GM12878 (cell line): ENCODE results near the gene ZNF841. TPM values are rescaled to one million over a fixed set of nuclear protein-coding genes. Genes with fewer than 3 reads are reported as not detected.

Experiments
- ASH2L ChIP-seq: fragments of 300-600, 200-600 bp; sonication (generic); IDR thresholded peaks from 2 replicates; pipeline ENCODE4 v1.6.1; 2017; ENCODE audit warnings: low read depth, mild to moderate bottlenecking, borderline replicate concordance
- ATF2 ChIP-seq: IDR thresholded peaks from 2 replicates; pipeline ENCODE4 v1.6.1; 2012; ENCODE audit warnings: low read length, inconsistent platforms
- ATF3 ChIP-seq: IDR thresholded peaks from 2 replicates; pipeline ENCODE4 v1.6.1; 2011; ENCODE audit warnings: low read depth, mild to moderate bottlenecking, low read length, moderate library complexity, borderline replicate concordance; ENCODE audit errors: extremely low read depth
- CTCF ChIP-seq, 3 experiments: IDR thresholded peaks in 2 of 3; conservative IDR thresholded peaks in 1 of 3; 2 replicates each; pipeline ENCODE4 v1.5.1; 2011; ENCODE audit warnings: low read depth in 3 of 3, low read length in 3 of 3, mild to moderate bottlenecking in 3 of 3, control low read depth in 2 of 3, moderate library complexity in 2 of 3, inconsistent platforms in 1 of 3, mixed read lengths in 1 of 3; ENCODE audit not compliant: control insufficient read depth in 2 of 3, insufficient read depth in 1 of 3; ENCODE audit errors: extremely low read depth in 1 of 3
- CUX1 ChIP-seq: IDR thresholded peaks from 2 replicates; pipeline ENCODE4 v1.6.1; 2012; ENCODE audit warnings: improper control_type of control experiment, low read depth, low read length; ENCODE audit not compliant: insufficient replicate concordance
- EP300 ChIP-seq, 2 experiments: fragments of 150-350 bp in 1 of 2; IDR thresholded peaks; 2 replicates each; pipeline ENCODE4 v1.6.1; 2011 to 2012; ENCODE audit warnings: low read depth in 2 of 2, low read length in 2 of 2, borderline replicate concordance in 1 of 2, improper control_type of control experiment in 1 of 2, inconsistent platforms in 1 of 2; ENCODE audit not compliant: control insufficient read depth in 1 of 2
- HDAC2 ChIP-seq: fragments of 200-600 bp; sonication (generic); IDR thresholded peaks from 2 replicates; pipeline ENCODE4 v1.6.1; 2017
- IRF5 ChIP-seq: fragments of 450-650 bp; IDR thresholded peaks from 2 replicates; pipeline ENCODE4 v1.6.1; 2017; ENCODE audit warnings: borderline replicate concordance
- MTA2 ChIP-seq: fragments of 450-650 bp; IDR thresholded peaks from 2 replicates; pipeline ENCODE4 v1.6.1; 2016; ENCODE audit warnings: low read depth, mild to moderate bottlenecking, moderate library complexity
- MXI1 ChIP-seq: fragments of 150-350 bp; IDR thresholded peaks from 2 replicates; pipeline ENCODE4 v1.6.1; 2011; ENCODE audit warnings: low read depth, mild to moderate bottlenecking, inconsistent platforms, low read length, improper control_type of control experiment
- MYC ChIP-seq: IDR thresholded peaks from 2 replicates; pipeline ENCODE4 v1.6.1; 2011; ENCODE audit warnings: mild to moderate bottlenecking, low read length, moderate library complexity, inconsistent platforms; ENCODE audit not compliant: insufficient read depth, insufficient replicate concordance, insufficient read length, severe bottlenecking
- PML ChIP-seq: IDR thresholded peaks from 2 replicates; pipeline ENCODE4 v1.6.1; 2012; ENCODE audit warnings: low read length, inconsistent platforms
- POU2F2 ChIP-seq: IDR thresholded peaks from 3 replicates; pipeline ENCODE4 v1.6.1; 2011; ENCODE audit warnings: low read depth, mild to moderate bottlenecking, low read length, borderline replicate concordance
- RAD21 ChIP-seq: IDR thresholded peaks from 2 replicates; pipeline ENCODE4 v1.6.1; 2011; ENCODE audit warnings: mild to moderate bottlenecking, low read depth, low read length, moderate library complexity; ENCODE audit not compliant: insufficient read depth
- RBBP5 ChIP-seq: fragments of 200-600 bp; sonication (generic); conservative IDR thresholded peaks from 2 replicates; pipeline ENCODE4 v1.6.1; 2016
- SMARCA5 ChIP-seq: fragments of 450-650 bp; IDR thresholded peaks from 2 replicates; pipeline ENCODE4 v1.6.1; 2017; ENCODE audit warnings: mild to moderate bottlenecking
- SMC3 ChIP-seq: IDR thresholded peaks from 2 replicates; pipeline ENCODE4 v1.6.1; 2011; ENCODE audit warnings: low read length, improper control_type of control experiment, borderline replicate concordance
- ZNF217 ChIP-seq: fragments of 450-650 bp; IDR thresholded peaks from 2 replicates; pipeline ENCODE4 v1.6.1; 2017; ENCODE audit warnings: antibody characterized with exemption, mild to moderate bottlenecking
- polyA plus RNA-seq, 11 experiments: library from polyadenylated mRNA; depleted of rRNA in 4 of 11; unstranded in 6 of 11; stranded (reverse) in 5 of 11; fragments of >200 nt; fragmentation: Nextera tagmentation in 4 of 11; fragmentation: Illumina TruSeq in 1 of 11; extraction: Ambion mirVana in 4 of 11; extraction: Trizol in 1 of 11; gene quantifications; 1 replicate in 1 of 11; 2 replicates in 10 of 11; pipeline versions ENCODE4 v1.2.1 to v1.2.3, GENCODE V29; 2011 to 2016; ENCODE audit warnings: inconsistent platforms in 2 of 11, missing spikeins in 2 of 11, low read depth in 1 of 11
- total RNA-seq, 4 experiments: library from RNA; depleted of rRNA in 3 of 4; stranded (reverse); fragments of >200 nt in 3 of 4; fragmentation: Illumina TruSeq in 1 of 4; extraction: Trizol in 1 of 4; gene quantifications; 2 replicates each; pipeline versions ENCODE4 v1.2.1 to v1.2.3, GENCODE V29; 2013 to 2021

ZNF841 gene
- total and polyA plus RNA-seq, 10 of the 15 experiments (the other 5 are each of a cell fraction or from before 2014, with no cell fraction given) = 1.4 to 15.0 (median 8.2) TPM

GRCh38 chr19:52028027-52028779 lies 67.4 kb downstream of the ZNF841 start, which contains the start of gene ZNF614 (continued):
- TF ChIP-seq MXI1 (peak; percentile 79), PML (peak; percentile 90; the same call in 1 of the 2 replicates), ATF3 (peak; percentile 85; the same call in 1 of the 2 replicates), ZNF217 (no peak), EP300 (IDR thresholded peaks at IDR 0.05; ENCODE audit: borderline replicate concordance in 1 of 2, control insufficient read depth in 1 of 2, low read depth in 2 of 2, low read length in 2 of 2) (0 out of 4 replicates have a peak, but pooled peaks of 1 of the 2 experiments have one; percentile 30), MTA2 (no peak), SMARCA5 (no peak), POU2F2 (peak; percentile 53), RBBP5 (no peak), ATF2 (no peak; the same call in 1 of the 2 replicates), RAD21 (no peak), MYC (no peak), CUX1 (no peak), ASH2L (peak; percentile 88), IRF5 (peak; percentile 64; the same call in 1 of the 2 replicates), CTCF (IDR thresholded peaks at IDR 0.05 in 2 of 3, conservative IDR thresholded peaks at IDR 0.05 in 1 of 3; ENCODE audit: control insufficient read depth in 2 of 3, extremely low read depth in 1 of 3, insufficient read depth in 1 of 3, low read depth in 3 of 3, low read length in 3 of 3) (no peak), HDAC2 (no peak), SMC3 (no peak)
